K562 (cell line): ENCODE measurements around the gene TAS2R13. TPM values are rescaled to one million over a fixed set of nuclear protein-coding genes. Genes with fewer than 3 reads are reported as not detected.

Experiments
- ATAC-seq: fragments of 200-7000 bp; cut with Tn5 transposase; 3 replicates; pipeline ENCODE4 v1.9.1; 2020; ENCODE audit warnings: moderate library complexity
- BruUV-seq: library from RNA; stranded (reverse); fragments of 400-500 nt; replicated peaks from 2 replicates; lab custom pipeline; 2021; lab: Mats Ljungman, UMichigan
- CTCF ChIA-PET: fragments of 300-600 bp; formaldehyde crosslinking; extraction: SDS; loops from one replicate; lab custom pipeline; 2021; ENCODE audit warnings: low intra/inter-chr PET ratio; lab: Yijun Ruan, JAX
- POLR2A ChIA-PET: fragments of 300-600, 350-650 bp; sonication (Branson Sonifier 250); formaldehyde crosslinking; extraction: SDS; loops from one replicate; lab custom pipeline; 2021; ENCODE audit warnings: antibody characterized with exemption, inconsistent platforms; lab: Yijun Ruan, JAX
- DNase-seq, 4 experiments: peaks; one replicate each; pipeline versions ENCODE4 v3.0.0 to v3.0.0-alpha.2; 2011 to 2018; ENCODE audit warnings: low spot score in 3 of 4, mixed read lengths in 3 of 4; ENCODE audit errors: extremely low read depth in 1 of 4
- FAIRE-seq: peaks from 2 replicates; lab custom pipeline; 2011; peaks lifted over from hg19 to GRCh38; lab: Jason Lieb, UNC
- H2AFZ ChIP-seq: 2 replicates; pipeline ENCODE4 v1.6.0; 2011; ENCODE audit warnings: low read depth, low read length, control low read depth, inconsistent platforms
- H3K27ac ChIP-seq: fragments of 200-600 bp; 3 replicates; pipeline ENCODE4 v1.8.0; 2011; ENCODE audit warnings: low read depth, mild to moderate bottlenecking, control low read depth, inconsistent platforms, low read length, moderate library complexity, mixed read lengths; ENCODE audit errors: extremely low read depth
- H3K27me3 ChIP-seq, 2 experiments: fragments of 300-600 bp in 1 of 2; 2 replicates in 1 of 2; 3 replicates in 1 of 2; pipeline versions ENCODE4 v1.6.0 to v1.8.0; 2011; ENCODE audit warnings: inconsistent platforms in 2 of 2, low read length in 2 of 2, mild to moderate bottlenecking in 1 of 2, mixed read lengths in 1 of 2, moderate library complexity in 1 of 2; ENCODE audit not compliant: control insufficient read depth in 2 of 2, insufficient read depth in 2 of 2
- H3K36me3 ChIP-seq: fragments of 300-600 bp; 3 replicates; pipeline ENCODE4 v1.8.0; 2011; ENCODE audit warnings: mild to moderate bottlenecking, low read length, inconsistent platforms; ENCODE audit not compliant: control insufficient read depth, insufficient read depth
- H3K4me1 ChIP-seq, 2 experiments: fragments of 200-600 bp in 1 of 2; replicated peaks in 1 of 2; 2 replicates in 1 of 2; 3 replicates in 1 of 2; pipeline versions ENCODE4 v1.5.1 to v1.8.0; 2011; ENCODE audit warnings: inconsistent platforms in 2 of 2, low read length in 2 of 2, mild to moderate bottlenecking in 1 of 2, mixed read lengths in 1 of 2, moderate library complexity in 1 of 2; ENCODE audit not compliant: control insufficient read depth in 2 of 2, insufficient read depth in 2 of 2
- H3K4me2 ChIP-seq: 2 replicates; pipeline ENCODE4 v1.6.1; 2011; ENCODE audit warnings: low read length, control low read depth, inconsistent platforms, mixed read lengths; ENCODE audit not compliant: insufficient read depth
- H3K4me3 ChIP-seq: fragments of 200-600 bp; sonication (generic), shearing (Covaris generic); 2 replicates; pipeline ENCODE4 v1.5.1; 2016; ENCODE audit warnings: control low read depth, inconsistent platforms
- H3K79me2 ChIP-seq: fragments of 200-600 bp; 3 replicates; pipeline ENCODE4 v1.8.0; 2011; ENCODE audit warnings: low read length, inconsistent platforms; ENCODE audit not compliant: control insufficient read depth, insufficient read depth
- H3K9ac ChIP-seq, 2 experiments: 2 replicates each; pipeline versions ENCODE4 v1.6.0 to v1.6.1; 2011; ENCODE audit warnings: low read depth in 2 of 2, low read length in 2 of 2, control low read depth in 1 of 2, inconsistent platforms in 1 of 2, mild to moderate bottlenecking in 1 of 2, mixed read lengths in 1 of 2; ENCODE audit not compliant: insufficient read depth in 1 of 2
- H3K9me1 ChIP-seq: one replicate; pipeline ENCODE4 v1.6.0; 2011; ENCODE audit warnings: inconsistent platforms, mild to moderate bottlenecking, low read length, moderate library complexity; ENCODE audit not compliant: control insufficient read depth, insufficient read depth
- H3K9me3 ChIP-seq: replicated peaks from 2 replicates; pipeline ENCODE4 v1.5.1; 2011; ENCODE audit warnings: low read depth, low read length, inconsistent platforms; ENCODE audit not compliant: control insufficient read depth, insufficient read depth
- H4K20me1 ChIP-seq: replicated peaks from 2 replicates; pipeline ENCODE4 v1.6.1; 2011; ENCODE audit warnings: low read length, inconsistent platforms, mixed read lengths; ENCODE audit not compliant: control insufficient read depth, insufficient read depth
- ASH1L ChIP-seq: fragments of 450-650 bp; IDR thresholded peaks from 2 replicates; pipeline ENCODE4 v1.6.1; 2018; ENCODE audit warnings: borderline replicate concordance, mild to moderate bottlenecking, low read depth; ENCODE audit not compliant: partially characterized antibody
- POLR3A ChIP-seq: IDR thresholded peaks from 2 replicates; pipeline ENCODE4 v1.6.1; 2011; ENCODE audit warnings: borderline replicate concordance, mild to moderate bottlenecking, moderate library complexity; ENCODE audit not compliant: insufficient read length, insufficient read depth; ENCODE audit errors: extremely low read depth
- in situ Hi-C: fragments of 300-500 bp; cut with MboI; formaldehyde crosslinking; loops from 4 replicates; pipeline ENCODE4 v1.15.0; 2018; ENCODE audit warnings: inconsistent platforms, mixed read lengths
- intact Hi-C: fragments of 100-400 bp; cut with micrococcal nuclease; formaldehyde crosslinking; loops from 2 replicates; pipeline ENCODE4 v1.14.2; 2022
- polyA plus RNA-seq, 8 experiments: library from polyadenylated mRNA; depleted of rRNA in 4 of 8; stranded (reverse) in 5 of 8; unstranded in 3 of 8; fragments of >200 nt; fragmentation: Nextera tagmentation in 2 of 8; fragmentation: Illumina TruSeq in 1 of 8; extraction: Ambion mirVana in 2 of 8; extraction: Trizol in 1 of 8; gene quantifications; 2 replicates each; pipeline versions ENCODE4 v1.2.1 to v1.2.3, GENCODE V29; 2011 to 2014; ENCODE audit warnings: inconsistent platforms in 1 of 8, missing spikeins in 1 of 8
- total RNA-seq, 7 experiments: library from RNA; depleted of rRNA in 6 of 7; stranded (reverse); fragments of >200 nt in 6 of 7; fragmentation: Illumina TruSeq in 2 of 7; extraction: Trizol in 2 of 7; gene quantifications; 2 replicates each; pipeline versions ENCODE4 v1.2.1 to v1.2.3, GENCODE V29; 2011 to 2021; ENCODE audit warnings: low replicate concordance in 1 of 7
- TF ChIP-seq, protein P1 (sequence below): sonication (generic); formaldehyde crosslinking; IDR thresholded peaks from 2 replicates; pipeline ENCODE4 v1.8.1; 2023; ENCODE audit warnings: missing genetic modification reagents, mild to moderate bottlenecking, borderline replicate concordance
- TF ChIP-seq, protein P2 (sequence below): fragments of 450-650 bp; IDR thresholded peaks from 2 replicates; pipeline ENCODE4 v1.6.1; 2016; ENCODE audit warnings: mild to moderate bottlenecking, moderate library complexity

TAS2R13 gene
- total and polyA plus RNA-seq, 9 of the 15 experiments (the other 6 are each of a cell fraction or from before 2014, with no cell fraction given): 0.07 to 1.4 (median 0.52) TPM; not detected in 3

DNA sequence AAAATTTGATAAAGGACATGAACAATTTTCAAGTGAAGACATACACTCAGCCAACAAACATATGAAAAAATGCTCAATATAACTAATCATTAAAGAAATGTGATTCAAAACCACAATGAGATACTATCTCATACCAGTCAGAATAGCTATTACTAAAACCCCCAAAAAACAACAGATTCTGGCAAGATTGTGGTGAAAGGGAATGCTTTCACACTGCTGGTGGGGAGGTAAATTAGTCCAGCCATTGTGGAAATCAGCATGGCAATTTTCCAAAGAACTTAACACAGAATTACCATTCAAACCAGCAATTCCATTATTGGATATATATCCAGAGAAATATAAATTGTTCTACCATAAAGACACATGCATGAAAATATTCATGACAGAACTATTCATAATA is 48.4 kb upstream of the TAS2R13 start:
- H3K4me1 ChIP-seq: no peaks in the 10 kb centered on the region
- no peak for FAIRE-seq
- TF ChIP-seq POLR3A (no peak), ASH1L (no peak)
- TF ChIP-seq, protein P1, sequence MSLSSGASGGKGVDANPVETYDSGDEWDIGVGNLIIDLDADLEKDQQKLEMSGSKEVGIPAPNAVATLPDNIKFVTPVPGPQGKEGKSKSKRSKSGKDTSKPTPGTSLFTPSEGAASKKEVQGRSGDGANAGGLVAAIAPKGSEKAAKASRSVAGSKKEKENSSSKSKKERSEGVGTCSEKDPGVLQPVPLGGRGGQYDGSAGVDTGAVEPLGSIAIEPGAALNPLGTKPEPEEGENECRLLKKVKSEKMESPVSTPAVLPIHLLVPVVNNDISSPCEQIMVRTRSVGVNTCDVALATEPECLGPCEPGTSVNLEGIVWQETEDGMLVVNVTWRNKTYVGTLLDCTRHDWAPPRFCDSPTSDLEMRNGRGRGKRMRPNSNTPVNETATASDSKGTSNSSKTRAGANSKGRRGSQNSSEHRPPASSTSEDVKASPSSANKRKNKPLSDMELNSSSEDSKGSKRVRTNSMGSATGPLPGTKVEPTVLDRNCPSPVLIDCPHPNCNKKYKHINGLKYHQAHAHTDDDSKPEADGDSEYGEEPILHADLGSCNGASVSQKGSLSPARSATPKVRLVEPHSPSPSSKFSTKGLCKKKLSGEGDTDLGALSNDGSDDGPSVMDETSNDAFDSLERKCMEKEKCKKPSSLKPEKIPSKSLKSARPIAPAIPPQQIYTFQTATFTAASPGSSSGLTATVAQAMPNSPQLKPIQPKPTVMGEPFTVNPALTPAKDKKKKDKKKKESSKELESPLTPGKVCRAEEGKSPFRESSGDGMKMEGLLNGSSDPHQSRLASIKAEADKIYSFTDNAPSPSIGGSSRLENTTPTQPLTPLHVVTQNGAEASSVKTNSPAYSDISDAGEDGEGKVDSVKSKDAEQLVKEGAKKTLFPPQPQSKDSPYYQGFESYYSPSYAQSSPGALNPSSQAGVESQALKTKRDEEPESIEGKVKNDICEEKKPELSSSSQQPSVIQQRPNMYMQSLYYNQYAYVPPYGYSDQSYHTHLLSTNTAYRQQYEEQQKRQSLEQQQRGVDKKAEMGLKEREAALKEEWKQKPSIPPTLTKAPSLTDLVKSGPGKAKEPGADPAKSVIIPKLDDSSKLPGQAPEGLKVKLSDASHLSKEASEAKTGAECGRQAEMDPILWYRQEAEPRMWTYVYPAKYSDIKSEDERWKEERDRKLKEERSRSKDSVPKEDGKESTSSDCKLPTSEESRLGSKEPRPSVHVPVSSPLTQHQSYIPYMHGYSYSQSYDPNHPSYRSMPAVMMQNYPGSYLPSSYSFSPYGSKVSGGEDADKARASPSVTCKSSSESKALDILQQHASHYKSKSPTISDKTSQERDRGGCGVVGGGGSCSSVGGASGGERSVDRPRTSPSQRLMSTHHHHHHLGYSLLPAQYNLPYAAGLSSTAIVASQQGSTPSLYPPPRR (CRISPR knock-in tag): no peak
- TF ChIP-seq, protein P2, sequence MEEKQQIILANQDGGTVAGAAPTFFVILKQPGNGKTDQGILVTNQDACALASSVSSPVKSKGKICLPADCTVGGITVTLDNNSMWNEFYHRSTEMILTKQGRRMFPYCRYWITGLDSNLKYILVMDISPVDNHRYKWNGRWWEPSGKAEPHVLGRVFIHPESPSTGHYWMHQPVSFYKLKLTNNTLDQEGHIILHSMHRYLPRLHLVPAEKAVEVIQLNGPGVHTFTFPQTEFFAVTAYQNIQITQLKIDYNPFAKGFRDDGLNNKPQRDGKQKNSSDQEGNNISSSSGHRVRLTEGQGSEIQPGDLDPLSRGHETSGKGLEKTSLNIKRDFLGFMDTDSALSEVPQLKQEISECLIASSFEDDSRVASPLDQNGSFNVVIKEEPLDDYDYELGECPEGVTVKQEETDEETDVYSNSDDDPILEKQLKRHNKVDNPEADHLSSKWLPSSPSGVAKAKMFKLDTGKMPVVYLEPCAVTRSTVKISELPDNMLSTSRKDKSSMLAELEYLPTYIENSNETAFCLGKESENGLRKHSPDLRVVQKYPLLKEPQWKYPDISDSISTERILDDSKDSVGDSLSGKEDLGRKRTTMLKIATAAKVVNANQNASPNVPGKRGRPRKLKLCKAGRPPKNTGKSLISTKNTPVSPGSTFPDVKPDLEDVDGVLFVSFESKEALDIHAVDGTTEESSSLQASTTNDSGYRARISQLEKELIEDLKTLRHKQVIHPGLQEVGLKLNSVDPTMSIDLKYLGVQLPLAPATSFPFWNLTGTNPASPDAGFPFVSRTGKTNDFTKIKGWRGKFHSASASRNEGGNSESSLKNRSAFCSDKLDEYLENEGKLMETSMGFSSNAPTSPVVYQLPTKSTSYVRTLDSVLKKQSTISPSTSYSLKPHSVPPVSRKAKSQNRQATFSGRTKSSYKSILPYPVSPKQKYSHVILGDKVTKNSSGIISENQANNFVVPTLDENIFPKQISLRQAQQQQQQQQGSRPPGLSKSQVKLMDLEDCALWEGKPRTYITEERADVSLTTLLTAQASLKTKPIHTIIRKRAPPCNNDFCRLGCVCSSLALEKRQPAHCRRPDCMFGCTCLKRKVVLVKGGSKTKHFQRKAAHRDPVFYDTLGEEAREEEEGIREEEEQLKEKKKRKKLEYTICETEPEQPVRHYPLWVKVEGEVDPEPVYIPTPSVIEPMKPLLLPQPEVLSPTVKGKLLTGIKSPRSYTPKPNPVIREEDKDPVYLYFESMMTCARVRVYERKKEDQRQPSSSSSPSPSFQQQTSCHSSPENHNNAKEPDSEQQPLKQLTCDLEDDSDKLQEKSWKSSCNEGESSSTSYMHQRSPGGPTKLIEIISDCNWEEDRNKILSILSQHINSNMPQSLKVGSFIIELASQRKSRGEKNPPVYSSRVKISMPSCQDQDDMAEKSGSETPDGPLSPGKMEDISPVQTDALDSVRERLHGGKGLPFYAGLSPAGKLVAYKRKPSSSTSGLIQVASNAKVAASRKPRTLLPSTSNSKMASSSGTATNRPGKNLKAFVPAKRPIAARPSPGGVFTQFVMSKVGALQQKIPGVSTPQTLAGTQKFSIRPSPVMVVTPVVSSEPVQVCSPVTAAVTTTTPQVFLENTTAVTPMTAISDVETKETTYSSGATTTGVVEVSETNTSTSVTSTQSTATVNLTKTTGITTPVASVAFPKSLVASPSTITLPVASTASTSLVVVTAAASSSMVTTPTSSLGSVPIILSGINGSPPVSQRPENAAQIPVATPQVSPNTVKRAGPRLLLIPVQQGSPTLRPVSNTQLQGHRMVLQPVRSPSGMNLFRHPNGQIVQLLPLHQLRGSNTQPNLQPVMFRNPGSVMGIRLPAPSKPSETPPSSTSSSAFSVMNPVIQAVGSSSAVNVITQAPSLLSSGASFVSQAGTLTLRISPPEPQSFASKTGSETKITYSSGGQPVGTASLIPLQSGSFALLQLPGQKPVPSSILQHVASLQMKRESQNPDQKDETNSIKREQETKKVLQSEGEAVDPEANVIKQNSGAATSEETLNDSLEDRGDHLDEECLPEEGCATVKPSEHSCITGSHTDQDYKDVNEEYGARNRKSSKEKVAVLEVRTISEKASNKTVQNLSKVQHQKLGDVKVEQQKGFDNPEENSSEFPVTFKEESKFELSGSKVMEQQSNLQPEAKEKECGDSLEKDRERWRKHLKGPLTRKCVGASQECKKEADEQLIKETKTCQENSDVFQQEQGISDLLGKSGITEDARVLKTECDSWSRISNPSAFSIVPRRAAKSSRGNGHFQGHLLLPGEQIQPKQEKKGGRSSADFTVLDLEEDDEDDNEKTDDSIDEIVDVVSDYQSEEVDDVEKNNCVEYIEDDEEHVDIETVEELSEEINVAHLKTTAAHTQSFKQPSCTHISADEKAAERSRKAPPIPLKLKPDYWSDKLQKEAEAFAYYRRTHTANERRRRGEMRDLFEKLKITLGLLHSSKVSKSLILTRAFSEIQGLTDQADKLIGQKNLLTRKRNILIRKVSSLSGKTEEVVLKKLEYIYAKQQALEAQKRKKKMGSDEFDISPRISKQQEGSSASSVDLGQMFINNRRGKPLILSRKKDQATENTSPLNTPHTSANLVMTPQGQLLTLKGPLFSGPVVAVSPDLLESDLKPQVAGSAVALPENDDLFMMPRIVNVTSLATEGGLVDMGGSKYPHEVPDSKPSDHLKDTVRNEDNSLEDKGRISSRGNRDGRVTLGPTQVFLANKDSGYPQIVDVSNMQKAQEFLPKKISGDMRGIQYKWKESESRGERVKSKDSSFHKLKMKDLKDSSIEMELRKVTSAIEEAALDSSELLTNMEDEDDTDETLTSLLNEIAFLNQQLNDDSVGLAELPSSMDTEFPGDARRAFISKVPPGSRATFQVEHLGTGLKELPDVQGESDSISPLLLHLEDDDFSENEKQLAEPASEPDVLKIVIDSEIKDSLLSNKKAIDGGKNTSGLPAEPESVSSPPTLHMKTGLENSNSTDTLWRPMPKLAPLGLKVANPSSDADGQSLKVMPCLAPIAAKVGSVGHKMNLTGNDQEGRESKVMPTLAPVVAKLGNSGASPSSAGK: no peak

More for the DNA sequence above, 48.4 kb upstream of the TAS2R13 start:
- Histone ChIP-seq H3K9ac (no peak overlapping the region), H3K36me3 (no peaks in the 10 kb centered on the region), H3K27me3 (no peaks in the 10 kb centered on the region), H3K9me1 (no peaks in the 10 kb centered on the region), H4K20me1 (no peaks in the 10 kb centered on the region), H3K27ac (no peak overlapping the region), H3K4me2 (no peak overlapping the region), H2AFZ (no peak overlapping the region), H3K9me3 (no peaks in the 10 kb centered on the region), H3K4me3 (no peak overlapping the region), H3K79me2 (no peaks in the 10 kb centered on the region)
- no TSS peak for BruUV-seq
- in situ Hi-C loops: no loop called here
- intact Hi-C loops: no loop called here
- POLR2A ChIA-PET: no interaction called here
- no peak for ATAC-seq
- CTCF ChIA-PET: no interaction called here
- DNase-seq: no peak
